Measurements from ENCODE around the gene AQP2. TPM values are rescaled to one million over a fixed set of nuclear protein-coding genes. Genes with fewer than 3 reads are reported as not detected.
A peak's percentile ranks its signal among the peaks of the same experiment; 100 is the strongest.

Gene AQP2
- total RNA-seq, 8 experiments from 2014 or later, result 0.09 to 0.81 (median 0.14) TPM; not detected in 3

DNA sequence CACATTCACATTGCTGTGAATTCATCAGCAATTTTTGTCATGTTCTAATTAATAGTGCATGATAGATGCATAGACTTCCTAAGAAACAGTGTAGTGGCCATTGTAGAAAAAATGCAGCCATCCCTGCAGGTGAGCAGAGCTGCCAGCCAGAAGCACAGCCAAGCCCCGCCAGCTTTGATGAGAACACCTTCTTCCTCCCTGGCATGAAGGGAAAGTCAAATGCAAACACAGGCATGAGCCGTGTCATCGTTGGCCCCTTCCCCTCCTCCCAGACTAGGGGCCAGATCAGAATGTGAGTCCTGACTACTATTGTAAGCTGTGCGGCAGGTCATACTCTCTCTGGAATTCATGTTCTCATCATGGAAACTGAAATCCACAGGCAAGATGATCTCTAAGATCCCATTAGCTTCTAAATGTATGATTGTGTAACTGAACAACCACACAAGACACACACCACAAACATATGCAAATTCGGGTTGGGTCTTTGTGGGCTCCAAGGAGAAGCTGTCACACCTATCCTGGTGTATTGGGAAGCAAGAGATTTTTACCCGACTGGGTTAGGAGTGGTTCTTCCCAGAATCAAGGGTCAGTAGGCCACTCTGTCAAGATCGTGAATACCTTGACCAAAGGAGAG is 2.8 kb upstream of the AQP2 start:
- peak in 2 of 8 experiments; percentile 7 to 16 for ATAC-seq (replicated peaks in 6 of 8)
- in situ Hi-C loops (cut with MboI; ENCODE audit: low pct_unique_long_range_greater_than_20kb in 2 of 9, low sequenced_read_pairs in 9 of 9, unreplicated experiment in 9 of 9), result no loop called here
- peaks cover 5 to 10% of the 10 kb centered on the region in 2 donors for H3K4me1 ChIP-seq (replicated peaks in 1 of 2)
- H3K4me3 ChIP-seq, result no peak overlapping the region
- H3K27ac ChIP-seq, result no peak overlapping the region
- 29 to 100% (median 71%) methylated on average over 1 to 3 of the region's 7 CpGs; no CpG with 5 or more reads in 3 of the 10 experiments for WGBS, 10 experiments

GRCh38 chr12:49948866-49949845 is 1.4 kb upstream of the AQP2 start:
- peaks cover 5 to 7% of the 10 kb centered on the region in 2 donors for H3K4me1 ChIP-seq (replicated peaks in 1 of 2)
- no peak overlapping the region for H3K27ac ChIP-seq
- no peak overlapping the region for H3K4me3 ChIP-seq
- no peak for ATAC-seq (replicated peaks in 6 of 8)
- in situ Hi-C loops (cut with MboI; ENCODE audit: low pct_unique_long_range_greater_than_20kb in 2 of 9, low sequenced_read_pairs in 9 of 9, unreplicated experiment in 9 of 9), result no loop called here
- WGBS, 10 experiments, result 20 to 100% (median 83%) methylated on average over 1 to 7 of the region's 13 CpGs; no CpG with 5 or more reads in 2 of the 10 experiments

GRCh38 chr12:49949866-49950265 is 671 bp upstream of the AQP2 start:
- H3K4me1 ChIP-seq (replicated peaks in 1 of 2), result peaks cover 5 to 6% of the 10 kb centered on the region in 2 donors
- no peak for ATAC-seq (replicated peaks in 6 of 8)
- no peak overlapping the region for H3K4me3 ChIP-seq
- no peak overlapping the region for H3K27ac ChIP-seq
- in situ Hi-C loops (cut with MboI; ENCODE audit: low pct_unique_long_range_greater_than_20kb in 2 of 9, low sequenced_read_pairs in 9 of 9, unreplicated experiment in 9 of 9), result loop anchor here in 3 of 9 experiments (25.0 kb wide), 1 partner anchor 112 kb away; the partner anchor contains the start of gene ASIC1 (in 3 of the 3)
- WGBS, 10 experiments, result 78 to 100% (median 92%) methylated on average over 1 to 3 of the region's 3 CpGs; no CpG with 5 or more reads in 5 of the 10 experiments

- H3K4me1 ChIP-seq (replicated peaks in 1 of 2), result no peaks in the 10 kb centered on the region
- in situ Hi-C loops (cut with MboI; ENCODE audit: low pct_unique_long_range_greater_than_20kb in 2 of 9, low sequenced_read_pairs in 9 of 9, unreplicated experiment in 9 of 9), result loop anchor here in 3 of 9 experiments (25.0 kb wide), 1 partner anchor 111 kb away; the partner anchor contains the start of gene ASIC1 (in 3 of the 3)
- ATAC-seq (replicated peaks in 6 of 8), result no peak
- 60 to 90% (median 80%) methylated on average over 1 to 9 of the region's 14 CpGs; no CpG with 5 or more reads in 1 of the 10 experiments for WGBS, 10 experiments
- H3K4me3 ChIP-seq, result no peak overlapping the region
- H3K27ac ChIP-seq, result no peak overlapping the region
Observed at GRCh38 chr12:49951411-49952240, 1.1 kb downstream of the AQP2 start.

GRCh38 chr12:49952391-49953055 is 2.0 kb downstream of the AQP2 start:
- 60 to 100% methylated on average over 1 of the region's 1 CpG; no CpG with 5 or more reads in 8 of the 10 experiments for WGBS, 10 experiments
- H3K4me1 ChIP-seq (replicated peaks in 1 of 2), result no peaks in the 10 kb centered on the region
- no peak overlapping the region for H3K27ac ChIP-seq
- ATAC-seq (replicated peaks in 6 of 8), result no peak
- H3K4me3 ChIP-seq, result no peak overlapping the region
- in situ Hi-C loops (cut with MboI; ENCODE audit: low pct_unique_long_range_greater_than_20kb in 2 of 9, low sequenced_read_pairs in 9 of 9, unreplicated experiment in 9 of 9), result loop anchor here in 3 of 9 experiments (25.0 kb wide), 1 partner anchor 110 kb away; the partner anchor contains the start of gene ASIC1 (in 3 of the 3)

DNA sequence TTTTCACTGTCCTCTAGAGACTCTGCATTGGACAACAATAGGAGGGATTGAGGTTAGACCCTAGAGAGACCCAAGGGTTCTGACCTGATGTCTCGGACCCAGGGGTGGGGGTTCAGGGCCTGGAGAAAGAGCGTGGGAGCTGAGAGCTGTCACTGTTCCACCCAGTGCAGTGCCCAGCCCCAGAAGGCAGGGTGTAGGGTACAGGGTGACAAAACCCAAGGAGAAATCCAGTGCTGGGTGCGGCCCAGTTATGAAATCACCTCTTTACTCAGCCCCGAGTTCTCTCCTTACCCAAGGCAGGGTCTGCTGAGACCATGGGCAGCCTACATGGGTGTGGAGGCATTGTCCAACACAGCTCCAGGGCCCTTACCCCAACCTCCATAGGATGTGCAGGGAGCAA is 2.6 kb downstream of the AQP2 start:
- no peak for ATAC-seq (replicated peaks in 6 of 8)
- in situ Hi-C loops (cut with MboI; ENCODE audit: low pct_unique_long_range_greater_than_20kb in 2 of 9, low sequenced_read_pairs in 9 of 9, unreplicated experiment in 9 of 9), result loop anchor here in 3 of 9 experiments (25.0 kb wide), 1 partner anchor 109 kb away; the partner anchor contains the start of gene ASIC1 (in 3 of the 3)
- Histone ChIP-seq H3K4me3 (no peak overlapping the region), H3K27ac (no peak overlapping the region), H3K4me1 (replicated peaks in 1 of 2) (no peaks in the 10 kb centered on the region)
- WGBS, 10 experiments, result 60 to 100% (median 83%) methylated on average over 1 to 2 of the region's 4 CpGs; no CpG with 5 or more reads in 4 of the 10 experiments

- no peak overlapping the region for H3K27ac ChIP-seq
- in situ Hi-C loops (cut with MboI; ENCODE audit: low pct_unique_long_range_greater_than_20kb in 2 of 9, low sequenced_read_pairs in 9 of 9, unreplicated experiment in 9 of 9), result loop anchor here in 3 of 9 experiments (25.0 kb wide), 1 partner anchor 108 kb away; the partner anchor contains the start of gene ASIC1 (in 3 of the 3)
- H3K4me3 ChIP-seq, result no peak overlapping the region
- ATAC-seq (replicated peaks in 6 of 8), result no peak
- WGBS, 10 experiments, result 55 to 87% (median 71%) methylated on average over 1 to 14 of the region's 21 CpGs; no CpG with 5 or more reads in 5 of the 10 experiments
- H3K4me1 ChIP-seq (replicated peaks in 1 of 2), result no peaks in the 10 kb centered on the region
Observed at GRCh38 chr12:49953961-49954846, 3.7 kb downstream of the AQP2 start.

DNA sequence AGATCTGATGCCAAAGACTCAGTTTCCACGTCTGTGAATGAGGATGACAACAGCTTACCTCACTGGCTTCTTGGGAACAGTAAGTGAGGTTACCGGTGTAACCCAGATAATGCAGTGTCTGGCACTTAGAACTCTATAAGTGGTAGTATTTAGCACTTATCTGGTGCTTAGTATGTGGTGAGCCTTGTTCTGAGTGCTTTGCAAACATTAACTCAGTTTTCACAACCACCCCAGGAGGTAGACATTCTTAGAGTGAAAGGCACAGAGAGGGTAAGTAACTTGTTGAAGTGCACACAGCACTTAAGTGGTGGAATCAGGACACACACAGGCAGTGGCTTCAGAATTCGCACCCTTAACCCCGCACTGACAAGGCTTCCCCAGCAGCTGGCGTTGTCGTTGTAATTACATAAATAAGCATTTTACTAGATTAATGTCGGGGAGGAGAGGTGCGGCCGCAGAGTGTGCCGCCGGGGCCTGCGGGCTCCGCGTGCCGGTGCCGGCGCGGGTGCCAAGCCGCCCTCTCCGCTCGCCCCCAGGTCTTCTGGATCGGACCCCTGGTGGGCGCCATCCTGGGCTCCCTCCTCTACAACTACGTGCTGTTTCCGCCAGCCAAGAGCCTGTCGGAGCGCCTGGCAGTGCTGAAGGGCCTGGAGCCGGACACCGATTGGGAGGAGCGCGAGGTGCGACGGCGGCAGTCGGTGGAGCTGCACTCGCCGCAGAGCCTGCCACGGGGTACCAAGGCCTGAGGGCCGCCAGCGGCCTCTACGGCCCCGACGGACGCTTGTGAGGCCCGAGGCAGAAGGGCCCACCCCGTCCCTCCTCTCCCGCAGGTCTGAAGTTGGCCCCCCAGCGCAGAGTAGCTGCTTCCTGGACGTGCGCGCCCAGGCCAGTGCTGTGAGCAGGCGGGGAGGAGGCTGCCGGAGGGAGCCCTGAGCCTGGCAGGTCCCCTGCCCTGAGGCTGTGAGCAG is 4.6 kb downstream of the AQP2 start:
- Histone ChIP-seq H3K27ac (no peak overlapping the region), H3K4me1 (replicated peaks in 1 of 2) (peaks cover 1 to 2% of the 10 kb centered on the region in 2 donors), H3K4me3 (no peak overlapping the region)
- 0 to 84% (median 16%) methylated on average over 1 to 14 of the region's 53 CpGs; no CpG with 5 or more reads in 2 of the 10 experiments for WGBS, 10 experiments
- in situ Hi-C loops (cut with MboI; ENCODE audit: low pct_unique_long_range_greater_than_20kb in 2 of 9, low sequenced_read_pairs in 9 of 9, unreplicated experiment in 9 of 9), result loop anchor here in 3 of 9 experiments (25.0 kb wide), 1 partner anchor 107 kb away; the partner anchor contains the start of gene ASIC1 (in 3 of the 3)
- ATAC-seq (replicated peaks in 6 of 8), result peak in 6 of 8 experiments; percentile 5 to 89 (median 54)

DNA sequence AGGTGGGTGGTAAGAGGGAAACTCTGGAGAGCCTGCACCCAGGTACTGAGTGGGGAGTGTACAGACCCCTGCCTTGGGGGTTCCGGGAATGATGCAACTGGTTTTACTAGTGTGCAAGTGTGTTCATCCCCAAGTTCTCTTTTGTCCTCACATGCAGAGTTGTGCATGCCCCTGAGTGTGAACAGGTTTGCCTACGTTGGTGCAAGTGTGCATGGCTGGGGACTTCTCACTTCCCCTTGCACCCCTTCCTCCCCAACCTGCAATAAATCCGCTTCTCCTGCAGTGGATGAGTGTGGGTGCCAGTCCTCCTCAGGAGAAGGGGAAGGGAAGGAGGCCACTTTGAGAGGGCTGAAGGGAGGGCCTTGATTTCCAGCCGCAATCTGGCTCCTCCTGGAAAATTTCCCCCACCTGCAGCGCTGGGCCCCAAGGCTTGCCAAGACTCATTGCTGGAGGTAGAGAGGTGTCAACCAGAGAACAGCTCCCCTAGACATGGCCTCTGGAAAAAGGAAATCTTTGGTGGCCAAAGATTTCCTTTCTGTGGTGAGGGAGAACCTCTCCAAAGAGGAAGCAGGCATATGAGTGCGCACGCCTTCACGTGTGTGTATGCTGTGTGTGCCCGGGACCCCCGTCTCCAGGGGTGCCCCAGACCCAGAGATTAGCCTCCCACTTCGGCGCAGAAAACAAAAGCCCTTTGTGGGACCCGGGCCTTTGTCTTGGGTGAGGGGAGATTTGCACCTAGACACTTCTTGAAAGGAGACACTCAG is 5.5 kb downstream of the AQP2 start:
- Histone ChIP-seq H3K27ac (no peak overlapping the region), H3K4me1 (replicated peaks in 1 of 2) (peaks cover 2 to 4% of the 10 kb centered on the region in 2 donors), H3K4me3 (no peak overlapping the region)
- peak in 2 of 8 experiments; percentile 4 to 5 for ATAC-seq (replicated peaks in 6 of 8)
- in situ Hi-C loops (cut with MboI; ENCODE audit: low pct_unique_long_range_greater_than_20kb in 2 of 9, low sequenced_read_pairs in 9 of 9, unreplicated experiment in 9 of 9), result loop anchor here in 3 of 9 experiments (25.0 kb wide), 1 partner anchor 106 kb away; the partner anchor contains the start of gene ASIC1 (in 3 of the 3)
- WGBS, 10 experiments, result 39 to 96% (median 80%) methylated on average over 3 to 6 of the region's 13 CpGs; no CpG with 5 or more reads in 4 of the 10 experiments
